Parathyroid adenoma (tissue), 2 donors: ENCODE results near the gene ALCAM.

Experiments
- H2AFZ ChIP-seq: fragments of 300-600 bp; sonication (generic); one replicate; pipeline ENCODE4 v1.7.0; 2017; ENCODE audit warnings: antibody characterized with exemption, mild to moderate bottlenecking
- H3K27ac ChIP-seq: fragments of 300-600 bp; sonication (generic); one replicate; pipeline ENCODE4 v1.7.0; 2017
- H3K27me3 ChIP-seq: fragments of 300-600 bp; sonication (generic); one replicate; pipeline ENCODE4 v1.7.0; 2017; ENCODE audit warnings: low read length; ENCODE audit not compliant: control insufficient read depth, insufficient read depth
- H3K36me3 ChIP-seq: fragments of 300-600 bp; sonication (generic); one replicate; pipeline ENCODE4 v1.7.0; 2017; ENCODE audit warnings: low read length; ENCODE audit not compliant: control insufficient read depth, insufficient read depth
- H3K4me1 ChIP-seq: fragments of 300-600 bp; sonication (generic); one replicate; pipeline ENCODE4 v1.7.0; 2017; ENCODE audit warnings: control low read depth
- H3K4me2 ChIP-seq: fragments of 300-600 bp; sonication (generic); one replicate; pipeline ENCODE4 v1.7.0; 2017; ENCODE audit warnings: low read length
- H3K4me3 ChIP-seq: fragments of 300-600 bp; sonication (generic); one replicate; pipeline ENCODE4 v1.7.0; 2017; ENCODE audit warnings: low read depth, low read length
- H3K79me2 ChIP-seq: fragments of 300-600 bp; sonication (generic); one replicate; pipeline ENCODE4 v1.7.0; 2017; ENCODE audit warnings: control low read depth
- H3K9ac ChIP-seq: fragments of 300-600 bp; sonication (generic); one replicate; pipeline ENCODE4 v1.7.0; 2017; ENCODE audit warnings: mild to moderate bottlenecking
- H3K9me3 ChIP-seq: fragments of 300-600 bp; sonication (generic); one replicate; pipeline ENCODE4 v1.7.0; 2017; ENCODE audit warnings: low read length; ENCODE audit not compliant: control insufficient read depth
- CTCF ChIP-seq: fragments of 300-600 bp; sonication (generic); IDR thresholded peaks from one replicate; pipeline ENCODE4 v1.7.0; 2017; ENCODE audit warnings: antibody characterized with exemption, mild to moderate bottlenecking
- donor health status: primary hyperparathyroidism.

ALCAM gene

GRCh38 chr3:105606016-105606415 lies 239.3 kb downstream of the ALCAM start:
- Histone ChIP-seq H3K36me3 (no peaks in the 10 kb centered on the region), H3K4me1 (peaks cover 9% of the 10 kb centered on the region), H3K4me2 (no peak overlapping the region), H3K4me3 (no peak overlapping the region), H2AFZ (peak overlapping the region; percentile 63), H3K9me3 (no peaks in the 10 kb centered on the region), H3K27me3 (no peaks in the 10 kb centered on the region), H3K79me2 (no peaks in the 10 kb centered on the region), H3K9ac (no peak overlapping the region), H3K27ac (no peak overlapping the region)
- no peak for TF ChIP-seq CTCF

GRCh38 chr3:105608623-105609022 lies 241.9 kb downstream of the ALCAM start:
- Histone ChIP-seq H3K27me3 (no peaks in the 10 kb centered on the region), H3K4me2 (no peak overlapping the region), H3K4me3 (no peak overlapping the region), H3K79me2 (no peaks in the 10 kb centered on the region), H3K36me3 (no peaks in the 10 kb centered on the region), H2AFZ (no peak overlapping the region), H3K27ac (no peak overlapping the region), H3K9me3 (no peaks in the 10 kb centered on the region), H3K9ac (no peak overlapping the region), H3K4me1 (peaks cover 21% of the 10 kb centered on the region)
- no peak for TF ChIP-seq CTCF

- Histone ChIP-seq H3K79me2 (no peaks in the 10 kb centered on the region), H3K9ac (no peak overlapping the region), H3K4me1 (peaks cover 21% of the 10 kb centered on the region), H3K4me3 (no peak overlapping the region), H3K4me2 (no peak overlapping the region), H3K27ac (peak overlapping the region; percentile 77), H3K27me3 (no peaks in the 10 kb centered on the region), H2AFZ (peak overlapping the region; percentile 56), H3K9me3 (no peaks in the 10 kb centered on the region), H3K36me3 (no peaks in the 10 kb centered on the region)
- TF ChIP-seq CTCF: no peak
Measured at GRCh38 chr3:105610473-105610872, 243.8 kb downstream of the ALCAM start.

GRCh38 chr3:105611304-105612192 lies 244.8 kb downstream of the ALCAM start:
- Histone ChIP-seq H3K4me1 (peaks cover 25% of the 10 kb centered on the region), H3K36me3 (no peaks in the 10 kb centered on the region), H3K9me3 (no peaks in the 10 kb centered on the region), H3K9ac (no peak overlapping the region), H3K79me2 (no peaks in the 10 kb centered on the region), H3K27me3 (no peaks in the 10 kb centered on the region), H2AFZ (peak overlapping the region; percentile 6), H3K4me3 (no peak overlapping the region), H3K27ac (peak overlapping the region; percentile 77), H3K4me2 (peak overlapping the region; percentile 45)
- no peak for TF ChIP-seq CTCF

DNA sequence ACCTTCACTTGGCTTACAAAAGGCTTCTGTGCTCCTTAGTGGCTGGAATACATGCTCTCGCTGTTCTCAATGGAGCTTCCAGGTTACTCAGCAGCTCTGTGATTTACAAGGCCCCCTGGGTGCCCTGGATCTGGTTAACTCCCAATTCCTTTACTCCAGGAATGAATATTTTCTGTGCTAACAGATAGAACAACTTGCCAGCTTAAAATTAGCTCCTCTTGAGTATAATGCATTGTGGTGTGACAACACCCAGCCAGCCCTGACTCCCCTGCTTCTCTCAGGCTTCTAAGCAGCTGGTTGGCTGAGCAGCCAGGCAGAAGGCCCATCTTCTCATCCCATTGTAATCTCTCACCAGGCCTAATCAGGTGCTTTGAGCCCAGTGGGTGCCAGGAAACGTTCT lies 246.4 kb downstream of the ALCAM start:
- Histone ChIP-seq H3K4me1 (peaks cover 27% of the 10 kb centered on the region), H3K36me3 (no peaks in the 10 kb centered on the region), H3K27ac (peak overlapping the region; percentile 3), H3K9me3 (no peaks in the 10 kb centered on the region), H3K79me2 (no peaks in the 10 kb centered on the region), H3K27me3 (no peaks in the 10 kb centered on the region), H3K4me3 (no peak overlapping the region), H3K9ac (no peak overlapping the region), H2AFZ (peak overlapping the region; percentile 59), H3K4me2 (no peak overlapping the region)
- TF ChIP-seq CTCF: no peak
